ENCODE data around the gene DOCK1.

DOCK1 gene

GRCh38 chr10:127356360-127356759 is 451.1 kb downstream of the DOCK1 start:
- H3K27me3 ChIP-seq (ENCODE audit: low read depth) = no peaks in the 10 kb centered on the region
- no peaks in the 10 kb centered on the region for H3K36me3 ChIP-seq (replicated peaks)
- no peaks in the 10 kb centered on the region for H3K9me3 ChIP-seq
- H3K4me3 ChIP-seq = no peak overlapping the region
- no peaks in the 10 kb centered on the region for H3K4me1 ChIP-seq
- no peak for DNase-seq (ENCODE audit: low spot score in 2 of 2)
- in situ Hi-C loops (cut with MboI; ENCODE audit: low sequenced_read_pairs) = no loop called here

- no peaks in the 10 kb centered on the region for H3K27me3 ChIP-seq (ENCODE audit: low read depth)
- H3K36me3 ChIP-seq (replicated peaks) = no peaks in the 10 kb centered on the region
These were observed 452.0 kb downstream of the DOCK1 start for GRCh38 chr10:127357265-127357664.

GRCh38 chr10:127358337-127358736 is 453.1 kb downstream of the DOCK1 start:
- no peak for DNase-seq (ENCODE audit: low spot score in 2 of 2)
- no peaks in the 10 kb centered on the region for H3K36me3 ChIP-seq (replicated peaks)
- no peaks in the 10 kb centered on the region for H3K4me1 ChIP-seq
- no peaks in the 10 kb centered on the region for H3K9me3 ChIP-seq
- no peaks in the 10 kb centered on the region for H3K27me3 ChIP-seq (ENCODE audit: low read depth)
- H3K4me3 ChIP-seq = no peak overlapping the region
- in situ Hi-C loops (cut with MboI; ENCODE audit: low sequenced_read_pairs) = no loop called here

More at GRCh38 chr10:127357265-127357664, 452.0 kb downstream of the DOCK1 start:
- Histone ChIP-seq H3K4me3 (no peak overlapping the region), H3K4me1 (no peaks in the 10 kb centered on the region), H3K9me3 (no peaks in the 10 kb centered on the region)
- DNase-seq (ENCODE audit: low spot score in 2 of 2) = no peak
- in situ Hi-C loops (cut with MboI; ENCODE audit: low sequenced_read_pairs) = no loop called here

GRCh38 chr10:127364034-127364433 is 458.8 kb downstream of the DOCK1 start:
- Histone ChIP-seq H3K27me3 (ENCODE audit: low read depth) (no peaks in the 10 kb centered on the region), H3K4me3 (no peak overlapping the region), H3K4me1 (no peaks in the 10 kb centered on the region), H3K9me3 (no peaks in the 10 kb centered on the region), H3K36me3 (replicated peaks) (no peaks in the 10 kb centered on the region)
- in situ Hi-C loops (cut with MboI; ENCODE audit: low sequenced_read_pairs) = no loop called here
- DNase-seq (ENCODE audit: low spot score in 2 of 2) = no peak

GRCh38 chr10:127368101-127368500 is 462.9 kb downstream of the DOCK1 start:
- no peak for DNase-seq (ENCODE audit: low spot score in 2 of 2)
- Histone ChIP-seq H3K4me1 (no peaks in the 10 kb centered on the region), H3K9me3 (no peaks in the 10 kb centered on the region), H3K36me3 (replicated peaks) (no peaks in the 10 kb centered on the region), H3K4me3 (no peak overlapping the region), H3K27me3 (ENCODE audit: low read depth) (no peaks in the 10 kb centered on the region)
- in situ Hi-C loops (cut with MboI; ENCODE audit: low sequenced_read_pairs) = no loop called here

- H3K4me3 ChIP-seq = no peak overlapping the region
- no peaks in the 10 kb centered on the region for H3K9me3 ChIP-seq
- H3K27me3 ChIP-seq (ENCODE audit: low read depth) = no peaks in the 10 kb centered on the region
- in situ Hi-C loops (cut with MboI; ENCODE audit: low sequenced_read_pairs) = no loop called here
- H3K4me1 ChIP-seq = no peaks in the 10 kb centered on the region
- H3K36me3 ChIP-seq (replicated peaks) = no peaks in the 10 kb centered on the region
- no peak for DNase-seq (ENCODE audit: low spot score in 2 of 2)
These were observed 463.7 kb downstream of the DOCK1 start for GRCh38 chr10:127368929-127369328.

GRCh38 chr10:127370601-127371000 is 465.4 kb downstream of the DOCK1 start:
- Histone ChIP-seq H3K4me3 (no peak overlapping the region), H3K27me3 (ENCODE audit: low read depth) (no peaks in the 10 kb centered on the region), H3K36me3 (replicated peaks) (no peaks in the 10 kb centered on the region), H3K4me1 (no peaks in the 10 kb centered on the region), H3K9me3 (no peaks in the 10 kb centered on the region)
- DNase-seq (ENCODE audit: low spot score in 2 of 2) = no peak
- in situ Hi-C loops (cut with MboI; ENCODE audit: low sequenced_read_pairs) = no loop called here

- in situ Hi-C loops (cut with MboI; ENCODE audit: low sequenced_read_pairs) = no loop called here
These were observed 467.1 kb downstream of the DOCK1 start for GRCh38 chr10:127372361-127372760.

GRCh38 chr10:127374074-127374680 is 468.9 kb downstream of the DOCK1 start:
- no peak for DNase-seq (ENCODE audit: low spot score in 2 of 2)
- in situ Hi-C loops (cut with MboI; ENCODE audit: low sequenced_read_pairs) = no loop called here
- H3K4me1 ChIP-seq = no peaks in the 10 kb centered on the region
- no peaks in the 10 kb centered on the region for H3K36me3 ChIP-seq (replicated peaks)
- H3K27me3 ChIP-seq (ENCODE audit: low read depth) = no peaks in the 10 kb centered on the region
- H3K4me3 ChIP-seq = no peak overlapping the region
- no peaks in the 10 kb centered on the region for H3K9me3 ChIP-seq

More at GRCh38 chr10:127372361-127372760, 467.1 kb downstream of the DOCK1 start:
- no peak overlapping the region for H3K4me3 ChIP-seq
- DNase-seq (ENCODE audit: low spot score in 2 of 2) = no peak
- no peaks in the 10 kb centered on the region for H3K9me3 ChIP-seq
- H3K4me1 ChIP-seq = no peaks in the 10 kb centered on the region
- no peaks in the 10 kb centered on the region for H3K27me3 ChIP-seq (ENCODE audit: low read depth)
- no peaks in the 10 kb centered on the region for H3K36me3 ChIP-seq (replicated peaks)

- in situ Hi-C loops (cut with MboI; ENCODE audit: low sequenced_read_pairs) = no loop called here
- no peak for DNase-seq (ENCODE audit: low spot score in 2 of 2)
These were observed 469.7 kb downstream of the DOCK1 start for GRCh38 chr10:127374901-127375300.

GRCh38 chr10:127375461-127375860 is 470.2 kb downstream of the DOCK1 start:
- Histone ChIP-seq H3K36me3 (replicated peaks) (no peaks in the 10 kb centered on the region), H3K4me3 (no peak overlapping the region), H3K27me3 (ENCODE audit: low read depth) (no peaks in the 10 kb centered on the region), H3K9me3 (no peaks in the 10 kb centered on the region), H3K4me1 (no peaks in the 10 kb centered on the region)
- no peak for DNase-seq (ENCODE audit: low spot score in 2 of 2)
- in situ Hi-C loops (cut with MboI; ENCODE audit: low sequenced_read_pairs) = no loop called here

More at GRCh38 chr10:127374901-127375300, 469.7 kb downstream of the DOCK1 start:
- H3K4me1 ChIP-seq = no peaks in the 10 kb centered on the region
- no peaks in the 10 kb centered on the region for H3K9me3 ChIP-seq
- H3K27me3 ChIP-seq (ENCODE audit: low read depth) = no peaks in the 10 kb centered on the region
- H3K36me3 ChIP-seq (replicated peaks) = no peaks in the 10 kb centered on the region
- H3K4me3 ChIP-seq = no peak overlapping the region

- Histone ChIP-seq H3K9me3 (no peaks in the 10 kb centered on the region), H3K4me3 (no peak overlapping the region), H3K36me3 (replicated peaks) (no peaks in the 10 kb centered on the region), H3K4me1 (no peaks in the 10 kb centered on the region), H3K27me3 (ENCODE audit: low read depth) (no peaks in the 10 kb centered on the region)
- in situ Hi-C loops (cut with MboI; ENCODE audit: low sequenced_read_pairs) = no loop called here
- DNase-seq (ENCODE audit: low spot score in 2 of 2) = no peak
These were observed 470.8 kb downstream of the DOCK1 start for GRCh38 chr10:127376071-127376470.

GRCh38 chr10:127378628-127379027 is 473.4 kb downstream of the DOCK1 start:
- H3K4me1 ChIP-seq = no peaks in the 10 kb centered on the region
- no peaks in the 10 kb centered on the region for H3K9me3 ChIP-seq
- peak in 1 of 2 experiments; percentile 7 for DNase-seq (ENCODE audit: low spot score in 2 of 2)
- no peaks in the 10 kb centered on the region for H3K36me3 ChIP-seq (replicated peaks)
- H3K27me3 ChIP-seq (ENCODE audit: low read depth) = no peaks in the 10 kb centered on the region
- in situ Hi-C loops (cut with MboI; ENCODE audit: low sequenced_read_pairs) = no loop called here
- no peak overlapping the region for H3K4me3 ChIP-seq

- Histone ChIP-seq H3K9me3 (no peaks in the 10 kb centered on the region), H3K4me3 (no peak overlapping the region), H3K4me1 (no peaks in the 10 kb centered on the region), H3K27me3 (ENCODE audit: low read depth) (no peaks in the 10 kb centered on the region), H3K36me3 (replicated peaks) (no peaks in the 10 kb centered on the region)
- in situ Hi-C loops (cut with MboI; ENCODE audit: low sequenced_read_pairs) = no loop called here
- no peak for DNase-seq (ENCODE audit: low spot score in 2 of 2)
These were observed 479.3 kb downstream of the DOCK1 start for GRCh38 chr10:127384532-127384931.

- no peak for DNase-seq (ENCODE audit: low spot score in 2 of 2)
- Histone ChIP-seq H3K4me3 (no peak overlapping the region), H3K9me3 (no peaks in the 10 kb centered on the region), H3K27me3 (ENCODE audit: low read depth) (no peaks in the 10 kb centered on the region), H3K36me3 (replicated peaks) (no peaks in the 10 kb centered on the region), H3K4me1 (no peaks in the 10 kb centered on the region)
- in situ Hi-C loops (cut with MboI; ENCODE audit: low sequenced_read_pairs) = no loop called here
These were observed 479.8 kb downstream of the DOCK1 start for GRCh38 chr10:127385066-127385465.

All from HAP-1 (cell line).